HEK293T (cell line): ENCODE measurements around the gene ZBTB2.

Source experiments
- CTBP1 ChIP-seq: fragments of 450-650 bp; IDR thresholded peaks from 2 replicates; pipeline ENCODE4 v1.6.1; 2016; ENCODE audit warnings: borderline replicate concordance
- FOXM1 ChIP-seq: fragments of 450-650 bp; IDR thresholded peaks from 2 replicates; pipeline ENCODE4 v1.6.1; 2017; ENCODE audit warnings: mild to moderate bottlenecking, borderline replicate concordance
- HDGF ChIP-seq: fragments of 450-650 bp; IDR thresholded peaks from 2 replicates; pipeline ENCODE4 v1.6.1; 2017; ENCODE audit warnings: antibody characterized with exemption, borderline replicate concordance
- LEF1 ChIP-seq: fragments of 450-650 bp; IDR thresholded peaks from 2 replicates; pipeline ENCODE4 v1.6.1; 2017; ENCODE audit warnings: mild to moderate bottlenecking, borderline replicate concordance
- NFRKB ChIP-seq: fragments of 450-650 bp; IDR thresholded peaks from 2 replicates; pipeline ENCODE4 v1.6.1; 2016; ENCODE audit warnings: mild to moderate bottlenecking, moderate library complexity
- SP1 ChIP-seq: fragments of 450-650 bp; IDR thresholded peaks from 2 replicates; pipeline ENCODE4 v1.6.1; 2017
- SUZ12 ChIP-seq: fragments of 450-650 bp; IDR thresholded peaks from 2 replicates; pipeline ENCODE4 v1.6.1; 2016; ENCODE audit warnings: mild to moderate bottlenecking
- ZNF384 ChIP-seq: fragments of 450-650 bp; IDR thresholded peaks from 2 replicates; pipeline ENCODE4 v1.6.1; 2016

DNA sequence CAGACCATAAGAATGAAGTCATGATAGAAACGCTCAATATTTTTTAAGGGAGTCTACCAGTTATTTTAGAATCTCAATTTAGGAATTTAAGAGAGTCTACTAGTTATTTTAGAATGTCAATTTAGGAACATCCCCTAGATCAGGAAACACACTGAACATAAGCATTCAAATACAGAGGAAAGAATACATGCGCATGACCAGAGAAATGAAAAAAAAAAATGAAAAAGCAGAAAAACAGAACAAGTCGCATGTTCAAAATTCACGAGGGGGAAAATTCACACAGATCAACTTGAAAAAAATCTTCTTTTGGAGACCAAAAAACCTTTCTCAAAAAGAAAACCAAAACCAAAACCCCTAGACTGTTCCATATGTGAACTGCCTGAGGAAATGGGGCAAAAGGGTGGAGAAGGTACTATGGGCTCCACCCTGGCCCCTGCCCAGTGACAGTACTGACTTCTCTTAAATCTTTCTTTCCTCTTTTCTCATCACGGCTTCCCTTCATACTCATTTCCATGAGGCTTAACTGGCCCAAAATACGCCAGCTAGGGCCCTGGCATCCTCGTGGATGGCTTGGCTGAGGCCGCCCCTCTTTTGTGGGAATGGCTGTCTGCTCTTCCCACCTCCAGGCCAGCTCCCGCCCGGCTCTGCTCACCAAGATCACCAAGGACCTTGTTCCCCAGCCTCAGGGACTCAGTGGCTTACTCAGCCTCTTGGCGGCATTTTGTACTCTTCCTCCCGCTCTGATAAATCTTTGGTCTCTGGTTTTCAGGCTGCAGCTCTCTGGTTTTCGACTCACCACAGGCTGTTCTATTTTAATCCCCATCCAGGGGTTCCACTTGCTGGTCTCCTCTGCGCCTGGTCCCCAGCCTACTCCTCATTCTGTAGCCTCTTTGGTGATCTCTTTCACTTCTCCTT lies 11.2 kb downstream of the ZBTB2 start:
- TF ChIP-seq SUZ12 (no peak), NFRKB (no peak), CTBP1 (no peak), SP1 (no peak), ZNF384 (no peak), HDGF (no peak), LEF1 (no peak), FOXM1 (no peak)
